GM12878 (cell line): ENCODE results near the gene AGFG1. TPM values are rescaled to one million over a fixed set of nuclear protein-coding genes. Genes with fewer than 3 reads are reported as not detected.

Experiments
- BCL3 ChIP-seq: IDR thresholded peaks from 2 replicates; pipeline ENCODE4 v1.6.1; 2011; ENCODE audit warnings: borderline replicate concordance, low read depth, mild to moderate bottlenecking, moderate library complexity, low read length; ENCODE audit not compliant: insufficient read depth, poor library complexity, severe bottlenecking
- IRF4 ChIP-seq: IDR thresholded peaks from 2 replicates; pipeline ENCODE4 v1.6.1; 2011; ENCODE audit warnings: low read depth, low read length
- MEF2B ChIP-seq: fragments of 450-650 bp; IDR thresholded peaks from 2 replicates; pipeline ENCODE4 v1.6.1; 2018; ENCODE audit warnings: mild to moderate bottlenecking, moderate library complexity; ENCODE audit not compliant: partially characterized antibody, poor library complexity, severe bottlenecking
- SMAD1 ChIP-seq: fragments of 450-650 bp; IDR thresholded peaks from 2 replicates; pipeline ENCODE4 v1.6.1; 2018; ENCODE audit warnings: mild to moderate bottlenecking, low read depth; ENCODE audit not compliant: partially characterized antibody
- SREBF2 ChIP-seq: IDR thresholded peaks from 2 replicates; pipeline ENCODE4 v1.6.1; 2012; ENCODE audit warnings: mild to moderate bottlenecking, low read length
- ZBTB40 ChIP-seq: fragments of 450-650 bp; IDR thresholded peaks from 2 replicates; pipeline ENCODE4 v1.6.1; 2016; ENCODE audit warnings: mild to moderate bottlenecking, moderate library complexity, borderline replicate concordance
- polyA plus RNA-seq, 11 experiments: library from polyadenylated mRNA; depleted of rRNA in 4 of 11; unstranded in 6 of 11; stranded (reverse) in 5 of 11; fragments of >200 nt; fragmentation: Nextera tagmentation in 4 of 11; fragmentation: Illumina TruSeq in 1 of 11; extraction: Ambion mirVana in 4 of 11; extraction: Trizol in 1 of 11; gene quantifications; 1 replicate in 1 of 11; 2 replicates in 10 of 11; pipeline versions ENCODE4 v1.2.1 to v1.2.3, GENCODE V29; 2011 to 2016; ENCODE audit warnings: inconsistent platforms in 2 of 11, missing spikeins in 2 of 11, low read depth in 1 of 11
- total RNA-seq, 4 experiments: library from RNA; depleted of rRNA in 3 of 4; stranded (reverse); fragments of >200 nt in 3 of 4; fragmentation: Illumina TruSeq in 1 of 4; extraction: Trizol in 1 of 4; gene quantifications; 2 replicates each; pipeline versions ENCODE4 v1.2.1 to v1.2.3, GENCODE V29; 2013 to 2021

Gene AGFG1
- total and polyA plus RNA-seq, 10 of the 15 experiments (the other 5 are each of a cell fraction or from before 2014, with no cell fraction given) = 7.3 to 243 (median 81.7) TPM

- TF ChIP-seq ZBTB40 = no peak
- TF ChIP-seq SREBF2 = no peak
- TF ChIP-seq IRF4 = no peak
- TF ChIP-seq SMAD1 = no peak
- no peak for TF ChIP-seq MEF2B
- TF ChIP-seq BCL3 = no peak
These were observed 57.9 kb downstream of the AGFG1 start (continued) for GRCh38 chr2:227529871-227530270.
